Endodermal cell (in vitro differentiated cells): Measurements from ENCODE around the gene PEAK3. TPM values are rescaled to one million over a fixed set of nuclear protein-coding genes. Genes with fewer than 3 reads are reported as not detected.

Source experiments
- DNase-seq: peaks from one replicate; pipeline ENCODE4 v3.0.0-alpha.2; 2017
- H3K27ac ChIP-seq: 2 replicates; pipeline ENCODE4 v1.5.1; 2013; ENCODE audit warnings: mild to moderate bottlenecking, low read depth, low read length, moderate library complexity
- H3K27me3 ChIP-seq: 2 replicates; pipeline ENCODE4 v1.6.1; 2013; ENCODE audit warnings: mild to moderate bottlenecking, low read length, moderate library complexity; ENCODE audit not compliant: insufficient read depth, control insufficient read depth, poor library complexity, severe bottlenecking
- H3K36me3 ChIP-seq: 2 replicates; pipeline ENCODE4 v1.7.0; 2013; ENCODE audit warnings: mild to moderate bottlenecking, low read length, moderate library complexity; ENCODE audit not compliant: control insufficient read depth, insufficient read depth
- H3K4me1 ChIP-seq: one replicate; pipeline ENCODE4 v1.7.0; 2013; ENCODE audit warnings: low read length; ENCODE audit not compliant: control insufficient read depth, insufficient read depth
- H3K4me3 ChIP-seq: 2 replicates; pipeline ENCODE4 v1.5.1; 2013; ENCODE audit warnings: mild to moderate bottlenecking, low read length, moderate library complexity
- H3K9ac ChIP-seq: 2 replicates; pipeline ENCODE4 v1.6.1; 2013; ENCODE audit warnings: mild to moderate bottlenecking, low read length, moderate library complexity; ENCODE audit not compliant: poor library complexity, severe bottlenecking; ENCODE audit errors: extremely low read depth
- H3K9me3 ChIP-seq: 2 replicates; pipeline ENCODE4 v1.6.1; 2013; ENCODE audit warnings: mild to moderate bottlenecking, low read length, moderate library complexity; ENCODE audit not compliant: control insufficient read depth
- H3K27ac Mint-ChIP-seq: 2 replicates; pipeline ENCODE4 v1.8.0; 2020; ENCODE audit warnings: mixed read lengths
- H3K27me3 Mint-ChIP-seq: 2 replicates; pipeline ENCODE4 v1.8.0; 2021; ENCODE audit warnings: mild to moderate bottlenecking, mixed read lengths; ENCODE audit not compliant: insufficient read depth
- H3K36me3 Mint-ChIP-seq: 2 replicates; pipeline ENCODE4 v1.8.0; 2020; ENCODE audit warnings: low read depth, mixed read lengths
- H3K4me1 Mint-ChIP-seq: 2 replicates; pipeline ENCODE4 v1.8.0; 2020; ENCODE audit warnings: mixed read lengths
- H3K4me3 Mint-ChIP-seq: 2 replicates; pipeline ENCODE4 v1.8.0; 2020; ENCODE audit warnings: mild to moderate bottlenecking, moderate library complexity, mixed read lengths
- H3K9me3 Mint-ChIP-seq: 2 replicates; pipeline ENCODE4 v1.8.0; 2020; ENCODE audit warnings: mild to moderate bottlenecking, mixed read lengths
- WGBS, 2 experiments: methylation state at CpG; one replicate each; pipeline versions ENCODE4 v1.1.5 to v1.1.7; 2013; ENCODE audit warnings: missing lambda C conversion rate in 2 of 2, mixed read lengths in 1 of 2; ENCODE audit not compliant: insufficient coverage in 1 of 2, insufficient read length in 1 of 2; 5-methylcytosine and 5-hydroxymethylcytosine counted together
- total RNA-seq, 2 donors: library from RNA; stranded (reverse); fragmentation: NEBNext Ultra II Directional in 1 of 2; extraction: Animal tissue kit (Norgen Biotek cat#: 25700) in 1 of 2; gene quantifications; 2 replicates in 1 of 2; 3 replicates in 1 of 2; pipeline ENCODE4 v1.2.1, GENCODE V29; 2021
- TF ChIP-seq, protein P1 (sequence below): fragments of 200-600 bp; sonication (generic); conservative IDR thresholded peaks from 2 replicates; pipeline ENCODE4 v1.5.0; 2021; ENCODE audit warnings: antibody characterized with exemption, mild to moderate bottlenecking

The PEAK3 gene
- total RNA-seq, 2 donors from 2014 or later: not detected

DNA sequence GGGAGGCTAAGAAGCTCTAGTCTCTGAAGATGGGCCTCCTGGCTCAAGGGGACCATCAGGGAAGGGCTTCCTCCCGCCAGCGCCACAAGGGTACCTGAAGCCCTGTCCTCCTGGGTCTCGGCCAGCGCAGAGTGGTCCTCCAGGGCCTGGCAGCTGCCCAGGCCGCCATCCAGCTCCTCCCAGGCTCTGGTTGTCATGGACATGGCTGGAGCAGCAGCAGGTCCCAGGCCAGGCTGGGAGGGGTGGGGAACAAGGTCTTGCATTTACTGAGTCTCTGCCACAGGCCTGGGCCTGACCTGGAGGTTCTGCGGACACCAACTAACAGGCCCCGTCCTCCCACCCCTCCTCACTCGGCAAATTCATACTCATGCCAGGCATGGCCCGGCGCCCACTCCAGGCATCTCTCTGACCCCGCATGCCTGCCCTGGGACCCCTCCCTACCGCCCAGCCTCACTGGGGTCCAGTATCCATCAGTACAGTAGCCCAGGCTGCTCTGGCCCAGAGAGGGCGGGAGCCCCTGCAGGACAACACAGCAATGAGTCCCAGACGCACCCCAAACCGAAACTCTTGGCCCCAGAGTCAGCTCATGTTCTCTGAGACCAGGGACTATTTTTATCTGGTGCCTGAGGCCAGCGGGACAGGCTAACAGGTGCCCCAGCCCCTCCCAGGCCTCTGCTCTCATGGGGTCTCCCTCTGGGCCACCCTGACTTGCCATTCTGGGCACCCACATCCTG, 26.7 kb downstream of the PEAK3 start:
- 92 to 97% methylated on average over 13 to 16 of the region's 16 CpGs for WGBS, 2 experiments
- Histone ChIP-seq H3K36me3 (no peaks in the 10 kb centered on the region), H3K9me3 (no peaks in the 10 kb centered on the region), H3K4me3 (no peak overlapping the region), H3K27ac (no peak overlapping the region), H3K4me1 (no peaks in the 10 kb centered on the region), H3K27me3 (peaks cover 16% of the 10 kb centered on the region), H3K9ac (no peak overlapping the region)
- Mint-ChIP-seq H3K27me3 (peaks cover 11% of the 10 kb centered on the region), H3K4me3 (no peak overlapping the region), H3K4me1 (peaks cover 3% of the 10 kb centered on the region), H3K36me3 (no peaks in the 10 kb centered on the region), H3K27ac (no peak overlapping the region), H3K9me3 (no peaks in the 10 kb centered on the region)
- TF ChIP-seq, protein P1, sequence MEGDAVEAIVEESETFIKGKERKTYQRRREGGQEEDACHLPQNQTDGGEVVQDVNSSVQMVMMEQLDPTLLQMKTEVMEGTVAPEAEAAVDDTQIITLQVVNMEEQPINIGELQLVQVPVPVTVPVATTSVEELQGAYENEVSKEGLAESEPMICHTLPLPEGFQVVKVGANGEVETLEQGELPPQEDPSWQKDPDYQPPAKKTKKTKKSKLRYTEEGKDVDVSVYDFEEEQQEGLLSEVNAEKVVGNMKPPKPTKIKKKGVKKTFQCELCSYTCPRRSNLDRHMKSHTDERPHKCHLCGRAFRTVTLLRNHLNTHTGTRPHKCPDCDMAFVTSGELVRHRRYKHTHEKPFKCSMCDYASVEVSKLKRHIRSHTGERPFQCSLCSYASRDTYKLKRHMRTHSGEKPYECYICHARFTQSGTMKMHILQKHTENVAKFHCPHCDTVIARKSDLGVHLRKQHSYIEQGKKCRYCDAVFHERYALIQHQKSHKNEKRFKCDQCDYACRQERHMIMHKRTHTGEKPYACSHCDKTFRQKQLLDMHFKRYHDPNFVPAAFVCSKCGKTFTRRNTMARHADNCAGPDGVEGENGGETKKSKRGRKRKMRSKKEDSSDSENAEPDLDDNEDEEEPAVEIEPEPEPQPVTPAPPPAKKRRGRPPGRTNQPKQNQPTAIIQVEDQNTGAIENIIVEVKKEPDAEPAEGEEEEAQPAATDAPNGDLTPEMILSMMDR: no peak
- no peak for DNase-seq

DNA sequence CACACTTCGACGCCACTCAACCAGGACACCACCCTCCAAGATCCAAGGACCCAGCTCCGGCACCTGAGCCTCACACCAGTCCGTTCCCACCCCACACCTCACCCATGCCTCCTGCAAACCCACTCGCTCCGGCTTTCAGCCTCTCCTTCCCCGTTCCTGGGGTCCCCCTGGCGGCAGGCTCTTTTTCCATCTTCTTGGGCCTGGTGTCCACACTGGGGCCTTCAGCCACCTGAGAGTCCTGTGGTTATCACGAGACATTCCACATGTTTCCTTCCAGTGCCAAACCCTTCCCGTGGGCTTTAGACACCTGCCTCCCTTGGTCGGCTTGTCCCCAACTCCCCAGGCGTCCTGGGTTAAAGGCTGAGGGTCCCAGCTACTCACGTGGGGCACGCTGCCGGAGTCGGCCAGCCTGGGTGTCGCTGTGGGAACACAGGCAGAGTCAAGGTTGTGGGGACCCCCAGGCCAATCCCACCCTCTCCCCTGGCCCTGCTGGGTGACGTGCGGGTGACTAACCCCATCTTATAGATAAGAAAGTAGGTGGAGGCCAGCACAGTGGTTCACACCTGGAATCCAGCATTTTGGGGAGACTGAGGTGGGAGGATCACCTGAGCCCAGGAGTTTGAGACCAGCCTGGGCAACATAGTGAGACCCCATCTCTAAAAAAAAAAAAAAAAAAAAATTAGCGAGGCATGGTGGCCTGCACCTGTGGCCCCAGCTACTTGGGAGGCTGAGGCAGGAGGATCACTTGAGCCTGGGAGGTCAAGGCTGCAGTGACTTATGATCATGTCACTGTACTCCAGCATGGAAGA, 27.7 kb downstream of the PEAK3 start:
- Histone ChIP-seq H3K27me3 (peaks cover 16% of the 10 kb centered on the region), H3K4me3 (peak overlapping the region; percentile 73), H3K27ac (no peak overlapping the region), H3K36me3 (no peaks in the 10 kb centered on the region), H3K4me1 (no peaks in the 10 kb centered on the region), H3K9me3 (no peaks in the 10 kb centered on the region), H3K9ac (no peak overlapping the region)
- peak; percentile 94 for DNase-seq
- Mint-ChIP-seq H3K4me3 (peak overlapping the region; percentile 54), H3K27me3 (peaks cover 10% of the 10 kb centered on the region), H3K4me1 (peaks cover 3% of the 10 kb centered on the region), H3K36me3 (no peaks in the 10 kb centered on the region), H3K27ac (peak overlapping the region; percentile 74), H3K9me3 (no peaks in the 10 kb centered on the region)
- WGBS, 2 experiments: 43 to 61% methylated on average over 6 to 19 of the region's 20 CpGs
- TF ChIP-seq, protein P1: peak; percentile 82

DNA sequence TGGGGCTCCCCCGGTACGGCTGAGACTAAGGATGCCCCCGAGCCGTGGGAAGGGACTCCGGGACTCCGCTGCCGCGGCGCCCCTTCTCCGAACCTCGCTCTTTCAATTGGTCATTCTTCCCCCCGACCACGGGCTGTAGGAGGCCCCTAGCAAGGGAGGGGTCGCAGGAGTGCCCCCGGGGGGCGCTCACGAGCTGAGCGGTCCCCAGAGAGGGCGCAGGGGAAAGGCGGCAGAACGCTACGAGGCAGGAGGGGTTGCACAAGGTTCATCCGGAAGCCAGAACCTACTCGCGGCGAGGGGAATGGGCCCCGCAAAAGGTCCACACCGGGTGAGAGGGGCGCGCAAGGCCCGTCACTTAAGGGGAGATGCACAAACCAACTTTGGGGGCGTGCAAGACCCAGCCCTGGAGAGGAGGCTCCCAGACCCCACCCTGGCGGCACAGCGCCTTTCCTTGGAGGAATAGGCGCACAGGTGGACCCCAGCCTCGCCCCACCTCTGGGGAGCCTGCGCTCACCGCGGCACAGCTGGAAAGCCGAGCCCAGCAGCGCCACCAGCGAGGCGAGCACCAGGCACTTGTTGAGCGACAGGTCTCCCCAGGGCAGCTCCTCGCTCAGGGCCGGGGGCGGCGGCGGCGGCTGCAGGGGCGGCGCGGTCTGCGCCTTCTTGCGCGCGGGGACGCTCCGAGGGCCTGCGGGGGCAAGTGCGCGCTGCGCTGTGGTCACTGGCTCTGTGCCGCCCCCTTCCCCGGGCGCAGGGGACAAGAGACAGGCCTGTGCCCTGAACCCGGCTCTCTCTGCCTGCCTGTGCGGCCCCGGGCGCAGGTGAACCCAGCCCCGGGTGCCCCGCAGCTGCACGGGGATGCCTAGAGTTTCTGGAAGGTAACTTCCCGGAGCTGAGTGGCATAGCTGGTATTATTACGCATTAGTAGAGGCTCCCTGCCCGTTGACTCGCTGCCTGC, 28.6 kb downstream of the PEAK3 start:
- peak overlapping the region; percentile 54 for H3K4me3 Mint-ChIP-seq
- Histone ChIP-seq H3K27ac (no peak overlapping the region), H3K9me3 (no peaks in the 10 kb centered on the region), H3K36me3 (no peaks in the 10 kb centered on the region), H3K27me3 (peaks cover 16% of the 10 kb centered on the region), H3K4me1 (no peaks in the 10 kb centered on the region), H3K4me3 (peak overlapping the region; percentile 73), H3K9ac (no peak overlapping the region)
- H3K9me3 Mint-ChIP-seq: no peaks in the 10 kb centered on the region
- TF ChIP-seq, protein P1: peak; percentile 70
- H3K27me3 Mint-ChIP-seq: peaks cover 10% of the 10 kb centered on the region
- peaks cover 3% of the 10 kb centered on the region for H3K4me1 Mint-ChIP-seq
- H3K27ac Mint-ChIP-seq: peak overlapping the region; percentile 74
- H3K36me3 Mint-ChIP-seq: peaks cover 3% of the 10 kb centered on the region
- WGBS, 2 experiments: 6 to 11% methylated on average over 38 to 77 of the region's 77 CpGs
- DNase-seq: peak; percentile 86
